ENCODE results near the gene PIAS4.

PIAS4 gene

GRCh38 chr19:4080473-4080872 is 72.9 kb downstream of the PIAS4 start:
- DNase-seq: no peak

DNA sequence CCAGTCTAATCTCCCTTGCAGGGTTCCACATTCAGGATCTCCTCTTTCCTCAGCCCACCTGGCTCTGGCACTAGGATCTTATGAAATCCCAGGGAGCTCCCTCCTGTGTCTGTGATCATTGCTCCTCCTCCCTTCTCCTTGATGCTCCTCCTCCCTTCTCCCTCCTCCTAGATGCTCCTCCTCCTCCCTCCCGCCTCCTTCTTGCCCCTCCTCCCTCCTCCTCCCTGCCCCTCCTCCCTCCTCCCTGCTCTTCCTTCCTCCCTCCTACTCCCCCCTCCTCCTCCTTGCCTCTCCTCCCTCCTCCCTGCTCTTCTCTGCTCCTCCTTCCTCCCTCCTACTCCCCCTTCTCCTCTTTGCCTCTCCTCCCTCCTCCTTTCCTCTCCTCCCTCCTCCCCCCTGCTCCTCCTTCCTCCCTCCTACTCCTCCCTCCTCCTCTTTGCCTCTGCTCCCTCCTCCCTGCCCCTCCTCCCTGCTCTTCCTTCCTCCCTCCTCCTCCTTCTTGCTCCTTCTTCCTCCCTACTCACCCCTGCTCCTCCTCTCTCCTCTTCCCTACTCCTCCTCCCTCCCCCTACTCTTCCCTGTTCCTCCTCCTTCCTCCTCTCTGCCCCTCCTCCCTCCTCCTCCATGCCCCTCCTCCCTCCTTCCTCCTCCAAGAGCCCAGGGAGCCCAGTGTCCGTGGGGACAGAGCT is 74.0 kb downstream of the PIAS4 start:
- no peak for DNase-seq

DNA sequence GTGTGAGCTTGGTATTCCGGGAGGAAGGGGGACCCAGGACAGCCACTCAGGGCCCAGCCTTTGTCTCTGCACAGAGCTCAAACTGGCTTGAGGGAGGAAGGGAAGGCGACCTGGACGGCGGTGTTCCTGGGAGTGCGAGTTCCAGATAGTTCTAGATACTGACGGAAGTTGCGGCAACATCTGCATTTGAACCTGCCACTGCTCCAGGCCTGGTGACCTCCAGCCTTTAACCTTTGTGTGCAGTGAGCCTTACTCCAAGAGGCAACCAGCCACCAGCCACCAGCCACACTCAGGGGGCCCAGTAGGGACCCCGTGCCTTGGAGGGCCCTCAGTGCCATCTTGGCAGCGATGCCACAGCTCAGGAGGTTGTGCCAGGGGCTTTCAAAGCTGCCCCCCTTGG is 74.6 kb downstream of the PIAS4 start:
- no peak for DNase-seq

DNA sequence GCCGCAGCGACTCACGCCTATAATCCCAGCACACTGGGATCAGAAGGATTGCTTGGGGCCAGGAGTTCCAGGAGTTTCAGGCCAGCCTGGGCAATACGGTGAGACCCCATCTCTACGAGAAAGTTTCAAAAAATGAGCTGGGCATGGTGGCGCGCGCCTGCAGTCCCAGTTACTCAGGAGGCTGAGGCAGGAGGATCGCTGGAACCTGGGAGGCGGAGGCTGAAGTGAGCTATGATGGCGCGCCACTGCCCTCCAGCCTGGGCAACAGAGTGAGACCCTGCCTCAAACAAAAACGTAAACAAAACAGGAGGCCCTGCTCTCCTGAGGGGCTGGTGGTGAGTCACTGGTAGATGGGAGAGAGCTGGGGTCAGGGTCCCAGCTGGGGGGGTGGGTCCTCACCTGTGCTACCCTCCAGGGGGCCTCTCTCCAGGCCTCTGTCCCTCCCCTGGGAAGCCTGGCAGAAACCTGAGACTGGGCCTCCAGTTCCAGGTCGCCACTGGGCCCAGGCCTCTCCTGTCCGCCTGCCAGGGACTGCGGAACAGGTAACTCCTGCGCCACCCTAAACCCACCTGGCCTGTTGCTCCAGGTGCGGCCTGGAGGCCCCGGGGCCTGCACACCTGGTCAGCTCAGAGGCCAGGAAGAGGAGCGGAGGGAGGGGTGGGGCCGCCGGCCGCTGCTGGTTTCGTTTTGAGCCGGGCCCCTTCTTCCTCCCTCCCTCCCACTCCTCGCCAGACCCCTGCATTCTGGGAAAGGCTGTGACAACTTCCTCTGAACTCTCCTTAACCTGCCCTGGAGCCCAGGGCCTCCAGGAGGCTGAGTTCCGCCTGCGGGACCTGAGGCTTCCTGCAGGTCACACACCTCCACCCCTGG is 76.4 kb downstream of the PIAS4 start:
- DNase-seq: no peak

DNA sequence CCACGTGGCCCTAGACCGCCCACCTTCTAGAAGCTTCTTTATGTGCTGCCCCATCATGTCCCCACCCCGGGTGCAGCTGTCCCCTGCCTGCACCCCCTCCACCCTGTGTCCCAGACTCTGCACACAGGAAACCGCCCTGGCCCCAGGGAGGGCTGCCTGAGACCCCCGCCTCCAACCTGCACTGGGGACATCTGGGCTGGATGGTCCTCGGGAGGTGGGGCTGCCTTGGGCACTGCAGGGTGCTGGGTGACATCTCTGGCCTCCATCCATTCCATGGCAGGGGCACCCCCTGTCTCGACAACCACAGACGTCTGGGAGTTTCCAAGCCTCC is 77.0 kb downstream of the PIAS4 start:
- no peak for DNase-seq

DNA sequence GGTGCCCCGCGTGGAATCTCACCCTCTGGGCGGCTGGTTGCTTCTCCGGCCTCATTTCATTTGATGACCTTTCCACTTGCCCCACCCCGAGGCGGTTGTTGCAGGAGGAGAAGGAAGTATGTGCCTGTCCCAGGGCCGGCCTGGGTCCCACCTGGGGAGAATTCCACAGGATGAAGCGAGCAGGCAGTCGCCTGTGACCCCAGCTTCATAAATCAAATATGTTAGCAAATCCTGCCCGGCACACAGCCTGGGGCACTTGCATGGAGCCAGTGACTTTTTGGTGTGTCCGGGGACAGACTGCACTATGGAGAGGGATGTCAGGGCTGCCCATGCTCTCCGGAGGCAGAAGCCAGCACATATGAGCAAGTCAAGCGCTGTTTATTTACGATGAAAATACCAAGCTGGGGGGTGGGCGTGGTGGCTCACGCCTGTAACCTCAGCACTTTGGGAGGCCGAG is 78.9 kb downstream of the PIAS4 start:
- no peak for DNase-seq

- DNase-seq: no peak
Measured at GRCh38 chr19:4087787-4088679, 80.5 kb downstream of the PIAS4 start.

GRCh38 chr19:4088975-4089374 is 81.4 kb downstream of the PIAS4 start:
- no peak for DNase-seq

Measured in NCI-H187 treated with DMSO at 0.1 percent for 48 hours (cell line).